GM19099 (cell line): ENCODE data around the gene PAQR8.

Source experiments
- POLR2A ChIP-seq: IDR thresholded peaks from 3 replicates; pipeline ENCODE4 v1.6.1; 2011; ENCODE audit warnings: low read depth; ENCODE audit not compliant: insufficient read length; ENCODE audit errors: extremely low read depth

The PAQR8 gene

DNA sequence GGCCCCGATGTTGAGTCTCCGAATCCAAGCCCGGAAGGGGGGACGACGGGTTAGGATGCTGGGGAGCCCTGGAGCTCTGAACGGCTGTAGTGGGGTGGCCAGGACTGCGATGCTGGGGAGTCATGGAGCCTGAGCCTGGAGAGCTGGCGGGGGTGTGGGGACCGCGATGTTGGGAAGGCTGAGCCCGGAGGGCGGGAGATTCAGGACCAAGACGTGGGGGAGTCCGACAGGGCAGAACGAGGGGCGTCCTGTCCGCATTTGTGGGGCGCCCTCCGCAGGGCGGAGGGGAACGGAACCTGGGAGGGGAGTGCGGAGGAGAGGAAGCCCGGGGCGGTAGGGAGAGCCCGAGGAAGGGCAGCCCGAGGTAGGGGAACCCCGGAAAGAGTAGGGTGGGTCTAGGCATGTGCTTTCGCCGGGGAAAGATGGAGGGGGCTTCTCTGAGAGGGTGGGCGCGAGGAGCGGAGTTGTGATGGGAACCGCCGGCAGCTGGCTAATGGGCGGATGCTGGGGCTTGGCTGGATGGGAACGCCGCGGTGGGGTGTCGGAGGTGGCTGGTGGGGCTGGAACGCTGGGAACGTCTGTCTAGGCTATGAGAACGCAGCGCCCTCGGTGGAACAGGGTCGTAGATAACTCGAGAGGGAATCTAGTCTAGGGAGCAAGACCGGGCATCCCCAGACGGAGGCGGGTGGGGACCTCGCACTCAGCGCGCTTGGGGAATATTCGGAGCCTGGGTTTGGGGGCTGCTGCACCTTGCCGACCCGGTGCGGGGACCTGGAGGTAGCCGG lies 684 bp downstream of the PAQR8 start:
- no peak for TF ChIP-seq POLR2A

GRCh38 chr6:52363228-52363867 lies 1.4 kb downstream of the PAQR8 start:
- no peak for TF ChIP-seq POLR2A

GRCh38 chr6:52364480-52365166 lies 2.7 kb downstream of the PAQR8 start:
- no peak for TF ChIP-seq POLR2A

DNA sequence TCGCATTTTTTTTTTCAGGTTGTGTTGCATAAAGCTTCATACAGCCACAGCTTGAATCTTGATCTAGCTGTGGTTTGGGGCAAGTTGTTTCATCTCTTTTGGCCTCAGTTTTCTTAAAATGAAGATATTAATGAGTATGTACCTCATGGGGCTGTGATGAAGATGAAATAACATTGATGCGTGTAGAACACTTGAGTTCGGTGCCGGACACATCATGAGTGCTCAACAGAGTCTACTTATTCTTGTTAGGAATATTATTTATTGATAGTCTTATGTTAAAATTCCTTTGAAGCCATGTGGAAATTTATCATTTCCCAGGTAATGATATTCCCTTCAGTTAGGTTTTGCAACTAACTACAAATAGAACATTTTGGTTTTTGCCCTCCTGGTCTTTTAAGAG lies 3.4 kb downstream of the PAQR8 start:
- no peak for TF ChIP-seq POLR2A

GRCh38 chr6:52365866-52366540 lies 4.1 kb downstream of the PAQR8 start:
- no peak for TF ChIP-seq POLR2A

- TF ChIP-seq POLR2A = no peak
These were observed 6.1 kb downstream of the PAQR8 start for GRCh38 chr6:52368002-52368401.

DNA sequence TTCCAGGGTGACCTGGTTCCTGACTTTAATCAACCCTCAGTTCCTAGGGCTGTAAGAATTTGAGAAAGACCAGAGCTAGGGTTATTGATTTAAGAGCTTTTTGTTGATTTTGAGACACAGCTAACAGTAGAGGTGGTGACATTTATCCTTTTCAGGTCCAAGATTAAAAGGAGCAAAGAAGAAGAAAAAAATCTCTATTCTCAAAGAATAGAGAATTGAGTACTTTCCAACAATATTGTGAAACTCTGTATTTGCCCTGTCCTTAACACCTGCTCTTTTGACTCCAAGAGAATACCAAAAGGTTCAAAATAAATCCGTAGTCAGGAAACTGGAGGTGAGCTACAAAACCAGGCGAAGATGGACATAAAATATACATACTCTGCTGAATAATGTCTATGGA lies 7.3 kb downstream of the PAQR8 start:
- TF ChIP-seq POLR2A = no peak

DNA sequence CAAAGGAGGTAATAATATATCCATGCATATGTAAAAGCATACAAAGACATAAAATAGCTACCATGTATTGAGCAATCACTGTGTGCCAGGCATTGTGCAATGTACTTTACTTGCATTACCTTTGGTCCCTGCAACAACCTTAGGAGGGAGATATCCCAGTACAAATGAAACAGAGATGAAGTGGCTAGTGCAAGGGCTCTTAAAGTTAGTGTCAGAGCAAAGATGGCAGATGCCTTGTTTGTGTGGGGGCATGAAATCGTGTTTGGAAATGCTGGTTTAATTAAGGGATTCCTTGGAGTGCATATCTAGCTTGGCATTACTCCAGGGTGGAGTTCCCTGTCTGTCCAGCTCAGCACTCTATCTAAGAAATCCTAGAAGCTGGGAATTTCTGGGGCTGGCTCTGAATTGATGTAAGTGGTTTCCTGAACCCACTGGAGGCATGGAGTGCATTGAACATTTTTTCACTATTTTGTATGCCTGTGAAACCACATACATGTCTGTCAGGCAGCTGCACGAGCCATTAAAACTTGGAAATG lies 9.8 kb downstream of the PAQR8 start:
- no peak for TF ChIP-seq POLR2A

DNA sequence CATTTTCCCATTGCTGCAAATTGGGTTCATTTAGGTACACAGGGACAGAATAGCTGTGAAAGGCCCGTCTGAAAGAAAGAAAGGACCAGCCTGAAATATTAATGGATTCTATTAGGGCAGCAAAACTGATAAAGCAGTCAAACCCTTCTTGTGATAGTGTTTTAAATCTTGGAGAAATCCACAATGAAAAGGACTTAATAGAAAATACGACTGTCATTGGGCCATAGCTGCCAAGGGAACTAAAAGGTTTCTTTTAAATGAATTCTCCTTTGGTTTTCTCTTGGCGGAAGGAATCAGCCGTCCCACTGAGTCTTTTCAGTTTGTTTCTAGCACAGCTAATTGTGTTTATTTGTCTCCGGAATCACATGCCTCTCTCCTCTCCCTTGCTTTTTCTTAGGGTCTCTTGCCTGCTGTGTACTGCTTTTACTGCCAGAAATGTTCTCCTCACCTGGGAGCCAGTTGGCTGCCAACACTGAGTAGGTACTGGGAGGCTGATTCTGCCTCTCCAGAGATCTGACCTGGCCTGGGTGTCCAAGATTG lies 11.3 kb downstream of the PAQR8 start:
- TF ChIP-seq POLR2A = no peak

- TF ChIP-seq POLR2A = no peak
These were observed 12.3 kb downstream of the PAQR8 start for GRCh38 chr6:52374247-52374646.

GRCh38 chr6:52375780-52376556 lies 14.0 kb downstream of the PAQR8 start:
- no peak for TF ChIP-seq POLR2A

DNA sequence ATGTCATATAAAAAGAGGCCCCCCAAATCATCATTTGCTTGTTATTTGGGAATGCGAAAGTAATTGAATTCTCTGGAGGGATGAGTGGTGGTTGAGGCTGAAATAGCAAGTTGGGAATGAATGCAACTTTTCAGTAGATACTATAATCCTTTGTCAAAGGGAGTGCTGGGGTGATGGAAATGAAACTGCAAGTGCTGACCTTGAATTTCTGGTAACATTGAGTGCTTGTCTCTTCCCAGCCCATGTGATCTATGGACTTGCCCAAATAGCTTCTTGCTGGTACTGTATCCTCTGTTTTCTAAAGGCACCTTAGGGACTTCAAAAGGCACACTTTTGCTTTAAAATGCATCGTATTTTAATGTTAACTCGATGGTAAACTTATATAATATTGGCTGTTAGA lies 14.8 kb downstream of the PAQR8 start:
- no peak for TF ChIP-seq POLR2A

- no peak for TF ChIP-seq POLR2A
These were observed 15.7 kb downstream of the PAQR8 start for GRCh38 chr6:52377538-52378221.
